LNCaP clone FGC (cell line): Measurements from ENCODE around the gene PCF11.

ENCODE experiments used
- DNase-seq: peaks from one replicate; pipeline ENCODE4 v3.0.0-alpha.2; 2011; ENCODE audit warnings: low read depth
- H3K4me3 ChIP-seq: 2 replicates; pipeline ENCODE4 v1.5.1; 2011; ENCODE audit warnings: mild to moderate bottlenecking, low read depth, low read length, control low read depth
- TF ChIP-seq, protein P1 (sequence below): IDR thresholded peaks from 2 replicates; pipeline ENCODE4 v1.5.1; 2012; ENCODE audit warnings: mild to moderate bottlenecking; ENCODE audit not compliant: control insufficient read depth, insufficient read depth; ENCODE audit errors: extremely low read depth

The PCF11 gene

DNA sequence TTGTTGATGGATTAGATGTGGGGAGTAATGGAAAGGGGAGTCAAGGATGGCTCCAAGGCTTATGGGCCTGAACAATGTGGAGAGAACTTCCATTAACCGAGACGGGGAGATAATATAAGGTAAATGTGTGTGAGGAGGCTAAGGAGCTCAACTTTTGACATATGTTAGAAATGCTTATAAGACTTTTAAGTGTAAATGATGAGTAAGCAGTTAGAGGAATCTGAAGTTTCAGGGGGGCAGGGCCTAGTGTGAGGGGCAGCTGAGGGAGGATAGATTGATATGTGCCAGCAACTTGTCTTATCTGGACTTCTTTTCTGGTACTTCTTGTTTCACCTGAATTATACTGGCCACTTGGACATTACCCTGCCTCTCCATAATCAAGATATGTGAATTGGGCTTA is 66.5 kb downstream of the PCF11 start:
- H3K4me3 ChIP-seq: no peak overlapping the region
- no peak for DNase-seq
- TF ChIP-seq, protein P1, sequence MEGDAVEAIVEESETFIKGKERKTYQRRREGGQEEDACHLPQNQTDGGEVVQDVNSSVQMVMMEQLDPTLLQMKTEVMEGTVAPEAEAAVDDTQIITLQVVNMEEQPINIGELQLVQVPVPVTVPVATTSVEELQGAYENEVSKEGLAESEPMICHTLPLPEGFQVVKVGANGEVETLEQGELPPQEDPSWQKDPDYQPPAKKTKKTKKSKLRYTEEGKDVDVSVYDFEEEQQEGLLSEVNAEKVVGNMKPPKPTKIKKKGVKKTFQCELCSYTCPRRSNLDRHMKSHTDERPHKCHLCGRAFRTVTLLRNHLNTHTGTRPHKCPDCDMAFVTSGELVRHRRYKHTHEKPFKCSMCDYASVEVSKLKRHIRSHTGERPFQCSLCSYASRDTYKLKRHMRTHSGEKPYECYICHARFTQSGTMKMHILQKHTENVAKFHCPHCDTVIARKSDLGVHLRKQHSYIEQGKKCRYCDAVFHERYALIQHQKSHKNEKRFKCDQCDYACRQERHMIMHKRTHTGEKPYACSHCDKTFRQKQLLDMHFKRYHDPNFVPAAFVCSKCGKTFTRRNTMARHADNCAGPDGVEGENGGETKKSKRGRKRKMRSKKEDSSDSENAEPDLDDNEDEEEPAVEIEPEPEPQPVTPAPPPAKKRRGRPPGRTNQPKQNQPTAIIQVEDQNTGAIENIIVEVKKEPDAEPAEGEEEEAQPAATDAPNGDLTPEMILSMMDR: no peak

DNA sequence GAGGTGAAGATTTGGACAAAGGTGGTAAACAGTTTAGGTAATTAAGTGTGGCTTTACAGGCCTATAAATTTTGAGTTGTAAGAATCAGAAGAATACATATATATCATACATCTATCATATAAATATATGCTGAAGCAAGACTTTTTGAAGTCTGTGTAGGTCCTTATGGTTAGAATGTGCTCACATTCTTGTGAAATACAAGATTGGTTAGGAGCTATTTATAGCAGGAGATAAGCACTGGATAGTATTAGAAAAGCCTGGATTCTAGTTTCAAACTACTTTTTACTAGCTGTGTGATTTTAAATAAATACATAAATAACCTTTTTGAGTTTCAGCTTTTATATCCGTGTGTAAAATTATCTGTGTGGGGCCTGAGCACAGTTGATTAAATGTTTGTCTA is 78.9 kb downstream of the PCF11 start:
- TF ChIP-seq, protein P1: no peak
- no peak for DNase-seq
- H3K4me3 ChIP-seq: no peak overlapping the region
